ENCODE results near the gene SLC9A8.

The SLC9A8 gene

GRCh38 chr20:49819702-49820101 is 7.1 kb downstream of the SLC9A8 start:
- H3K27ac Mint-ChIP-seq = no peak overlapping the region
- peaks cover 60% of the 10 kb centered on the region for H3K4me1 Mint-ChIP-seq (ENCODE audit: low read depth)
- no peak overlapping the region for H3K4me3 Mint-ChIP-seq
- no peaks in the 10 kb centered on the region for H3K27me3 Mint-ChIP-seq
- peaks cover 87% of the 10 kb centered on the region for H3K36me3 Mint-ChIP-seq (ENCODE audit: low read depth)
- no peaks in the 10 kb centered on the region for H3K9me3 Mint-ChIP-seq

- Mint-ChIP-seq H3K36me3 (ENCODE audit: low read depth) (peaks cover 86% of the 10 kb centered on the region), H3K27ac (peak overlapping the region; percentile 32), H3K9me3 (no peaks in the 10 kb centered on the region), H3K27me3 (no peaks in the 10 kb centered on the region), H3K4me3 (no peak overlapping the region), H3K4me1 (ENCODE audit: low read depth) (peaks cover 50% of the 10 kb centered on the region)
Measured at GRCh38 chr20:49821381-49821780, 8.8 kb downstream of the SLC9A8 start.

GRCh38 chr20:49821870-49822331 is 9.3 kb downstream of the SLC9A8 start:
- H3K4me1 Mint-ChIP-seq (ENCODE audit: low read depth) = peaks cover 50% of the 10 kb centered on the region
- H3K9me3 Mint-ChIP-seq = no peaks in the 10 kb centered on the region
- H3K27me3 Mint-ChIP-seq = no peaks in the 10 kb centered on the region
- peaks cover 85% of the 10 kb centered on the region for H3K36me3 Mint-ChIP-seq (ENCODE audit: low read depth)
- H3K4me3 Mint-ChIP-seq = no peak overlapping the region
- peak overlapping the region; percentile 32 for H3K27ac Mint-ChIP-seq

- Mint-ChIP-seq H3K27ac (peak overlapping the region; percentile 34), H3K27me3 (no peaks in the 10 kb centered on the region), H3K9me3 (no peaks in the 10 kb centered on the region), H3K4me1 (ENCODE audit: low read depth) (peaks cover 50% of the 10 kb centered on the region), H3K36me3 (ENCODE audit: low read depth) (peaks cover 71% of the 10 kb centered on the region), H3K4me3 (peak overlapping the region; percentile 9)
Measured at GRCh38 chr20:49823152-49823847, 10.7 kb downstream of the SLC9A8 start.

- H3K4me3 Mint-ChIP-seq = no peak overlapping the region
- H3K36me3 Mint-ChIP-seq (ENCODE audit: low read depth) = peaks cover 62% of the 10 kb centered on the region
Measured at GRCh38 chr20:49824206-49824605, 11.6 kb downstream of the SLC9A8 start.

GRCh38 chr20:49825521-49826033 is 12.9 kb downstream of the SLC9A8 start:
- no peak overlapping the region for H3K4me3 Mint-ChIP-seq
- peak overlapping the region; percentile 1 for H3K27ac Mint-ChIP-seq
- H3K4me1 Mint-ChIP-seq (ENCODE audit: low read depth) = peaks cover 39% of the 10 kb centered on the region
- no peaks in the 10 kb centered on the region for H3K27me3 Mint-ChIP-seq
- peaks cover 60% of the 10 kb centered on the region for H3K36me3 Mint-ChIP-seq (ENCODE audit: low read depth)
- H3K9me3 Mint-ChIP-seq = no peaks in the 10 kb centered on the region

More at GRCh38 chr20:49824206-49824605, 11.6 kb downstream of the SLC9A8 start:
- Mint-ChIP-seq H3K27me3 (no peaks in the 10 kb centered on the region), H3K27ac (no peak overlapping the region), H3K9me3 (no peaks in the 10 kb centered on the region), H3K4me1 (ENCODE audit: low read depth) (peaks cover 47% of the 10 kb centered on the region)

- Mint-ChIP-seq H3K9me3 (no peaks in the 10 kb centered on the region), H3K36me3 (ENCODE audit: low read depth) (peaks cover 40% of the 10 kb centered on the region), H3K4me3 (no peak overlapping the region), H3K27ac (no peak overlapping the region), H3K27me3 (no peaks in the 10 kb centered on the region), H3K4me1 (ENCODE audit: low read depth) (no peaks in the 10 kb centered on the region)
Measured at GRCh38 chr20:49831022-49831769, 18.6 kb downstream of the SLC9A8 start.

- H3K27ac Mint-ChIP-seq = no peak overlapping the region
- peaks cover 39% of the 10 kb centered on the region for H3K36me3 Mint-ChIP-seq (ENCODE audit: low read depth)
- no peaks in the 10 kb centered on the region for H3K4me1 Mint-ChIP-seq (ENCODE audit: low read depth)
- no peaks in the 10 kb centered on the region for H3K9me3 Mint-ChIP-seq
- no peak overlapping the region for H3K4me3 Mint-ChIP-seq
- H3K27me3 Mint-ChIP-seq = no peaks in the 10 kb centered on the region
Measured at GRCh38 chr20:49831770-49832631, 19.4 kb downstream of the SLC9A8 start.

- peaks cover 42% of the 10 kb centered on the region for H3K36me3 Mint-ChIP-seq (ENCODE audit: low read depth)
- H3K9me3 Mint-ChIP-seq = no peaks in the 10 kb centered on the region
- H3K27ac Mint-ChIP-seq = no peak overlapping the region
- H3K4me3 Mint-ChIP-seq = no peak overlapping the region
- H3K4me1 Mint-ChIP-seq (ENCODE audit: low read depth) = no peaks in the 10 kb centered on the region
- H3K27me3 Mint-ChIP-seq = no peaks in the 10 kb centered on the region
Measured at GRCh38 chr20:49832632-49833327, 20.2 kb downstream of the SLC9A8 start.

- peaks cover 43% of the 10 kb centered on the region for H3K36me3 Mint-ChIP-seq (ENCODE audit: low read depth)
- no peaks in the 10 kb centered on the region for H3K9me3 Mint-ChIP-seq
- no peaks in the 10 kb centered on the region for H3K4me1 Mint-ChIP-seq (ENCODE audit: low read depth)
- no peak overlapping the region for H3K4me3 Mint-ChIP-seq
- H3K27me3 Mint-ChIP-seq = no peaks in the 10 kb centered on the region
- H3K27ac Mint-ChIP-seq = no peak overlapping the region
Measured at GRCh38 chr20:49833483-49833882, 20.9 kb downstream of the SLC9A8 start.

- Mint-ChIP-seq H3K4me3 (no peak overlapping the region), H3K4me1 (ENCODE audit: low read depth) (no peaks in the 10 kb centered on the region), H3K9me3 (no peaks in the 10 kb centered on the region), H3K36me3 (ENCODE audit: low read depth) (peaks cover 47% of the 10 kb centered on the region), H3K27ac (no peak overlapping the region), H3K27me3 (no peaks in the 10 kb centered on the region)
Measured at GRCh38 chr20:49835031-49835430, 22.4 kb downstream of the SLC9A8 start.

GRCh38 chr20:49838546-49838945 is 25.9 kb downstream of the SLC9A8 start:
- no peaks in the 10 kb centered on the region for H3K4me1 Mint-ChIP-seq (ENCODE audit: low read depth)
- no peak overlapping the region for H3K27ac Mint-ChIP-seq
- H3K4me3 Mint-ChIP-seq = no peak overlapping the region
- no peaks in the 10 kb centered on the region for H3K27me3 Mint-ChIP-seq
- H3K9me3 Mint-ChIP-seq = no peaks in the 10 kb centered on the region
- peaks cover 50% of the 10 kb centered on the region for H3K36me3 Mint-ChIP-seq (ENCODE audit: low read depth)

- Mint-ChIP-seq H3K4me3 (no peak overlapping the region), H3K27ac (no peak overlapping the region), H3K4me1 (ENCODE audit: low read depth) (no peaks in the 10 kb centered on the region), H3K36me3 (ENCODE audit: low read depth) (peaks cover 34% of the 10 kb centered on the region), H3K9me3 (no peaks in the 10 kb centered on the region), H3K27me3 (no peaks in the 10 kb centered on the region)
Measured at GRCh38 chr20:49843139-49843538, 30.5 kb downstream of the SLC9A8 start.

- Mint-ChIP-seq H3K27me3 (no peaks in the 10 kb centered on the region), H3K9me3 (no peaks in the 10 kb centered on the region), H3K27ac (no peak overlapping the region), H3K4me1 (ENCODE audit: low read depth) (no peaks in the 10 kb centered on the region), H3K4me3 (no peak overlapping the region), H3K36me3 (ENCODE audit: low read depth) (peaks cover 36% of the 10 kb centered on the region)
Measured at GRCh38 chr20:49843770-49844380, 31.2 kb downstream of the SLC9A8 start.
